Adrenal gland (tissue), 12 donors: ENCODE data around the gene KIAA1958. TPM values are rescaled to one million over a fixed set of nuclear protein-coding genes. Genes with fewer than 3 reads are reported as not detected.

Experiments
- DNase-seq, 7 donors: peaks; one replicate each; pipeline ENCODE4 v3.0.0-alpha.2; 2019 to 2020
- H3K27ac ChIP-seq, 5 donors: fragments of 200-600 bp; sonication (generic) in 4 of 5; 1 replicate in 3 of 5; 2 replicates in 2 of 5; pipeline versions ENCODE4 v1.5.1 to v1.8.0; 2016 to 2020; ENCODE audit warnings: mild to moderate bottlenecking in 1 of 5
- H3K27me3 ChIP-seq: fragments of 200-600 bp; 2 replicates; pipeline ENCODE4 v1.8.0; 2021
- H3K36me3 ChIP-seq, 2 donors: fragments of 200-600 bp; replicated peaks in 1 of 2; 1 replicate in 1 of 2; 2 replicates in 1 of 2; pipeline versions ENCODE4 v1.5.1 to v1.8.0; 2018 to 2022
- H3K4me1 ChIP-seq, 2 donors: fragments of 200-600 bp; replicated peaks in 1 of 2; 1 replicate in 1 of 2; 2 replicates in 1 of 2; pipeline versions ENCODE4 v1.5.1 to v1.8.0; 2018 to 2021
- H3K4me3 ChIP-seq, 4 donors: fragments of 200-600 bp; sonication (generic) in 3 of 4; one replicate each; pipeline ENCODE4 v1.5.1; 2016 to 2018
- H3K9me3 ChIP-seq, 3 donors: fragments of 200-600 bp; sonication (generic) in 1 of 3; replicated peaks in 1 of 3; 1 replicate in 2 of 3; 2 replicates in 1 of 3; pipeline versions ENCODE4 v1.5.1 to v1.8.0; 2016 to 2021
- POLR2A ChIP-seq, 2 donors: fragments of 450-650 bp; IDR thresholded peaks; one replicate each; pipeline ENCODE4 v1.6.1; 2017; ENCODE audit warnings: antibody characterized with exemption in 2 of 2, mild to moderate bottlenecking in 2 of 2, moderate library complexity in 1 of 2
- WGBS, 4 donors: extraction: QIAGEN DNeasy Blood & Tissue Kit in 2 of 4; methylation state at CpG; one replicate each; pipeline versions ENCODE4 v1.1.5 to v1.1.7; 2013 to 2017; 5-methylcytosine and 5-hydroxymethylcytosine counted together
- intact Hi-C, 2 donors: fragments of 100-400 bp; cut with DNase I; formaldehyde crosslinking; loops; one replicate each; pipeline versions ENCODE4 v1.14.1 to v1.15.0; 2022 to 2023
- polyA plus RNA-seq, 3 donors: library from polyadenylated mRNA; stranded (reverse); fragments of 200-250 nt in 2 of 3; fragments of 350-450 nt in 1 of 3; fragmentation: Illumina TruSeq in 1 of 3; extraction: RNeasy Lipid Tissue Mini Kit (QIAGEN cat#74804) in 1 of 3; gene quantifications; one replicate each; pipeline ENCODE4 v1.2.3, GENCODE V29; 2013 to 2014
- total RNA-seq, 9 donors: library from RNA; depleted of rRNA in 4 of 9; stranded (reverse); fragments of >200 nt in 4 of 9; fragments of 120-200 nt in 1 of 9; fragmentation: NEBNext Ultra II Directional in 1 of 9; extraction: Animal tissue kit (Norgen Biotek cat#: 25700) in 1 of 9; gene quantifications; one replicate each; pipeline versions ENCODE4 v1.1.0 to v1.2.4, GENCODE V29; 2013 to 2023
- TF ChIP-seq, protein P1 (sequence below), 6 experiments: fragments of 450-650 bp in 4 of 6; fragments of 200-600 bp in 2 of 6; sonication (generic) in 1 of 6; IDR thresholded peaks; 1 replicate in 5 of 6; 2 replicates in 1 of 6; pipeline versions ENCODE4 v1.5.1 to v1.8.0; 2016 to 2021; ENCODE audit warnings: antibody characterized with exemption in 6 of 6, mild to moderate bottlenecking in 2 of 6, moderate library complexity in 1 of 6
- donor health status: healthy with polysubstance abuse.
- donor health status: Bipolar disorder and iron deficiency.
- donor health status: DM: yes; HTN: yes; CAD: no.
- donor health status: DM: no; HTN: no; CAD: no.
- donor health status: DM: no; HTN: no; CAD: no.
- donor health status: DM: yes; HTN: yes; CAD: no.

The KIAA1958 gene
- total and polyA plus RNA-seq, 12 donors: 3.5 to 67.2 (median 30.0) TPM

DNA sequence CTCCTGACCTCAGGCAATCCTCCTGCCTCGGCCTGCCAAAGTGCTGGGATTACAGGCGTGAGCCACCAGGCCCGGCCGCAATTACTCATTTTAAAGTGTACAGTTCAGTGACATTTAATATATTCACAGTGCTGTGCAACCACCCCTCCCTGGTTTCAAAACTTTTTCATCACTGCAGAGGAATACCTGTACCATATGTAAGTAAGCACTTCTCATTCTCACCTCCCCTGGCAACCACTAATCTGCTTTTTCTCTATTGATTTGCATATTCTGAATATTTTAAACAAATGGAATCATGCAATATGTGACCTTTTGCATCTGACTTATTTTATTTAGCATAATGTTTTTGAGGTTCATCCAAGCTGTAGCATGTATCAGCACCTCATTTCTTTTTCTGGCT is 21.3 kb upstream of the KIAA1958 start:
- 90 to 97% (median 94%) methylated on average over 3 to 4 of the region's 4 CpGs for WGBS, 4 donors
- H3K4me3 ChIP-seq: no peak overlapping the region
- H3K27ac ChIP-seq: no peak overlapping the region
- no peaks in the 10 kb centered on the region for H3K9me3 ChIP-seq
- no peak for TF ChIP-seq POLR2A (IDR thresholded peaks at IDR 0.05)
- TF ChIP-seq, protein P1, sequence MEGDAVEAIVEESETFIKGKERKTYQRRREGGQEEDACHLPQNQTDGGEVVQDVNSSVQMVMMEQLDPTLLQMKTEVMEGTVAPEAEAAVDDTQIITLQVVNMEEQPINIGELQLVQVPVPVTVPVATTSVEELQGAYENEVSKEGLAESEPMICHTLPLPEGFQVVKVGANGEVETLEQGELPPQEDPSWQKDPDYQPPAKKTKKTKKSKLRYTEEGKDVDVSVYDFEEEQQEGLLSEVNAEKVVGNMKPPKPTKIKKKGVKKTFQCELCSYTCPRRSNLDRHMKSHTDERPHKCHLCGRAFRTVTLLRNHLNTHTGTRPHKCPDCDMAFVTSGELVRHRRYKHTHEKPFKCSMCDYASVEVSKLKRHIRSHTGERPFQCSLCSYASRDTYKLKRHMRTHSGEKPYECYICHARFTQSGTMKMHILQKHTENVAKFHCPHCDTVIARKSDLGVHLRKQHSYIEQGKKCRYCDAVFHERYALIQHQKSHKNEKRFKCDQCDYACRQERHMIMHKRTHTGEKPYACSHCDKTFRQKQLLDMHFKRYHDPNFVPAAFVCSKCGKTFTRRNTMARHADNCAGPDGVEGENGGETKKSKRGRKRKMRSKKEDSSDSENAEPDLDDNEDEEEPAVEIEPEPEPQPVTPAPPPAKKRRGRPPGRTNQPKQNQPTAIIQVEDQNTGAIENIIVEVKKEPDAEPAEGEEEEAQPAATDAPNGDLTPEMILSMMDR (IDR thresholded peaks at IDR 0.05): no peak
- peaks cover 0 to 12% of the 10 kb centered on the region in 2 donors for H3K36me3 ChIP-seq
- intact Hi-C loops: no loop called here
- H3K27me3 ChIP-seq: no peaks in the 10 kb centered on the region
- DNase-seq: no peak
- no peaks in the 10 kb centered on the region for H3K4me1 ChIP-seq

DNA sequence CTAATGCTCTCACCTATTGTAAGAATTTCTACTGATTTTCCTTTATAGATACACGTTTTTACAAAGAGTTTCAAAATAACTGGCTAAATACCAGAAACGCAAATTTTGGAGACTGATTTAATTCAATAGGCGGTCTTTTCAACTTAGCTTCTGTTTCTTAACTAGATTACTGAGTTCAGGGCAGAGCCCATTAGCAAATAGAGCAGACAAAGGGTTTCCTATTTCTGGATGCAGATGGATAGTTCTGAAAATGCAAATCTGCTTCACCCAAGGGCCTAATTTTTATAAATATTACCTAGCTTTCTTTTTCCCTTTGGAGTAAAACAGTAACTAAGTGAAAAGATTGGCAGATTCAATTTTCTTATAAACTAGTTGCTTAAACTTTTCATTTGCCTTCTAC is 13.6 kb upstream of the KIAA1958 start:
- H3K4me3 ChIP-seq: no peak overlapping the region
- intact Hi-C loops: no loop called here
- H3K27ac ChIP-seq: no peak overlapping the region
- 80 to 87% (median 83%) methylated on average over 3 of the region's 3 CpGs for WGBS, 4 donors
- H3K4me1 ChIP-seq: no peaks in the 10 kb centered on the region
- DNase-seq: no peak
- peaks cover 0 to 3% (median 0%) of the 10 kb centered on the region in 3 donors for H3K9me3 ChIP-seq
- H3K36me3 ChIP-seq: peaks cover 0 to 9% of the 10 kb centered on the region in 2 donors
- H3K27me3 ChIP-seq: no peaks in the 10 kb centered on the region
- TF ChIP-seq, protein P1 (IDR thresholded peaks at IDR 0.05): no peak
- TF ChIP-seq POLR2A (IDR thresholded peaks at IDR 0.05): no peak

DNA sequence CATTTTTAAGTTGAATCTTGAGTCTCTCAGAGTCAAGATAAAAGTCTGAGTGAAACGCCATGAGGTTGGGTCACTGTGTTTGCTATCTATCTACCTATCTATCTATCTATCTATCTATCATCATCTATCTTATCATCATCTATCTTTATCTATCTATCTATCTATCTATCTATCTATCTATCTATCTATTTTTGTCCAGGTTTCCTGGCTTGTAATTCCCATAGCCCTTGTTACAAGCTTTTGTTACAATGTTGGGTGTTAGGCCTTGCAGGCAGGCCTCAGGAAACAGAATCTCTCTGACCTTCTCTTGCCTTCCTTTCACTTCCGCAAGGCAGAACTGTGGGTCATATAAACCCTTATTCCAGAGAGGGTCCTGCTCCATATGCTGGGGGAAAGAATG is 12.6 kb upstream of the KIAA1958 start:
- TF ChIP-seq, protein P1 (IDR thresholded peaks at IDR 0.05): no peak
- TF ChIP-seq POLR2A (IDR thresholded peaks at IDR 0.05): no peak
- H3K27me3 ChIP-seq: no peaks in the 10 kb centered on the region
- H3K9me3 ChIP-seq: peaks cover 0 to 3% (median 0%) of the 10 kb centered on the region in 3 donors
- H3K36me3 ChIP-seq: peaks cover 0 to 9% of the 10 kb centered on the region in 2 donors
- intact Hi-C loops: no loop called here
- 85 to 98% (median 92%) methylated on average over 2 of the region's 2 CpGs for WGBS, 4 donors
- H3K4me3 ChIP-seq: no peak overlapping the region
- H3K4me1 ChIP-seq: no peaks in the 10 kb centered on the region
- no peak overlapping the region for H3K27ac ChIP-seq
- DNase-seq: no peak

DNA sequence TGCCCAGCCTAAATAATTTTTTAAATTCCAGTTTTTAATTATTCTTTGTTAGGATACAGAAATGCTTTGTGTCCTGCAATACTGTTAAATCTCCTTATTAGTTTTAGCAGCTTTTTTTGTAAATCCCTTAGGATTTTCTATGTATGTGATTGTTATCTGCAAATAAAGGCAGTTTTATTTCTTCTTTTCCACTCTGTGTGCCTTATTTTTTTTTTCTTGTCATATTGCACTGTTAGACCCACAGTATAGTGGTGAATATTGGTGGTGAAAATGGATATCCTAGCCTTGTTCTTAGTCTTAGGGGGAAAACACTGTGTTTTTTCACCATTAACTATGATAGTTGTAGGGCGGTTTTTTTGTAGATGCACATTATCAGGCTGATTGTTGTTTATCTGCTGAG is 11.3 kb upstream of the KIAA1958 start:
- intact Hi-C loops: no loop called here
- DNase-seq: no peak
- H3K27me3 ChIP-seq: no peaks in the 10 kb centered on the region
- no peak for TF ChIP-seq POLR2A (IDR thresholded peaks at IDR 0.05)
- TF ChIP-seq, protein P1 (IDR thresholded peaks at IDR 0.05): no peak
- H3K4me1 ChIP-seq: no peaks in the 10 kb centered on the region
- H3K4me3 ChIP-seq: no peak overlapping the region
- H3K36me3 ChIP-seq: peaks cover 0 to 9% of the 10 kb centered on the region in 2 donors
- H3K27ac ChIP-seq: no peak overlapping the region
- H3K9me3 ChIP-seq: peaks cover 0 to 3% (median 0%) of the 10 kb centered on the region in 3 donors
- 98 to 100% (median 100%) methylated on average over 1 of the region's 1 CpG for WGBS, 4 donors
